PC-3 (cell line): ENCODE results near the gene VTN.

Source experiments
- EZH2 ChIP-seq: fragments of 300-600 bp; sonication (generic); IDR thresholded peaks from one replicate; pipeline ENCODE4 v1.6.1; 2017; ENCODE audit warnings: antibody characterized with exemption, mild to moderate bottlenecking, low read length; ENCODE audit not compliant: unreplicated experiment
- TF ChIP-seq, protein P1 (sequence below): fragments of 300-600 bp; sonication (generic); conservative IDR thresholded peaks from 2 replicates; pipeline ENCODE4 v1.5.1; 2017; ENCODE audit warnings: antibody characterized with exemption, low read depth, mild to moderate bottlenecking, low read length

- TF ChIP-seq, protein P1, sequence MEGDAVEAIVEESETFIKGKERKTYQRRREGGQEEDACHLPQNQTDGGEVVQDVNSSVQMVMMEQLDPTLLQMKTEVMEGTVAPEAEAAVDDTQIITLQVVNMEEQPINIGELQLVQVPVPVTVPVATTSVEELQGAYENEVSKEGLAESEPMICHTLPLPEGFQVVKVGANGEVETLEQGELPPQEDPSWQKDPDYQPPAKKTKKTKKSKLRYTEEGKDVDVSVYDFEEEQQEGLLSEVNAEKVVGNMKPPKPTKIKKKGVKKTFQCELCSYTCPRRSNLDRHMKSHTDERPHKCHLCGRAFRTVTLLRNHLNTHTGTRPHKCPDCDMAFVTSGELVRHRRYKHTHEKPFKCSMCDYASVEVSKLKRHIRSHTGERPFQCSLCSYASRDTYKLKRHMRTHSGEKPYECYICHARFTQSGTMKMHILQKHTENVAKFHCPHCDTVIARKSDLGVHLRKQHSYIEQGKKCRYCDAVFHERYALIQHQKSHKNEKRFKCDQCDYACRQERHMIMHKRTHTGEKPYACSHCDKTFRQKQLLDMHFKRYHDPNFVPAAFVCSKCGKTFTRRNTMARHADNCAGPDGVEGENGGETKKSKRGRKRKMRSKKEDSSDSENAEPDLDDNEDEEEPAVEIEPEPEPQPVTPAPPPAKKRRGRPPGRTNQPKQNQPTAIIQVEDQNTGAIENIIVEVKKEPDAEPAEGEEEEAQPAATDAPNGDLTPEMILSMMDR: no peak
- TF ChIP-seq EZH2: no peak
Observed at GRCh38 chr17:28384281-28385036, 14.4 kb upstream of the VTN start.
